Measurements from ENCODE around the gene CDK13.

Gene CDK13

DNA sequence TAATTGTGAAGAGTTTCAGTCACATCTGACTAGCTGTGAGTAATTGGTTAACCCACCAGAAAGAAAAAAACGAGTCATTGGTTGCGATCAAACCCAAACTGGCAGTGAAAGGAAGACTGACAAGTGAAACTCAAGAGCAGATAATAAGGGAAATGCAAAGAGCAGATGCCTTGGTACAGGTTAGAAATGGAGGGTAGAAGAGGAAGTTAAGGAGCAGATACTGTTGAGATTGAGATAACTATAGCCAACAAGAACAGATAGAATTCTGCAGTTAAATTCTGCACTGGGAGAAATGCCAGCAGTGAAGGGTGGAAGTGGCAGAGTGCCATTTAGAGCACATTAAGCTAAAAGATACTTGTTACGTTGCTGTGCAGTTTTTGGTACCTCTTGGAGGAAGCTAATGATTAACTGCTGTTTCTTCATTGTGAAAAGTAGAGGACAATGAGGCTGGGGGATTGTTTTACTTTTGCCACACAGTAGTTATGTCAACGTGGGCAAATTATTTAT is 65.8 kb downstream of the CDK13 start:
- TF ChIP-seq, protein P1, sequence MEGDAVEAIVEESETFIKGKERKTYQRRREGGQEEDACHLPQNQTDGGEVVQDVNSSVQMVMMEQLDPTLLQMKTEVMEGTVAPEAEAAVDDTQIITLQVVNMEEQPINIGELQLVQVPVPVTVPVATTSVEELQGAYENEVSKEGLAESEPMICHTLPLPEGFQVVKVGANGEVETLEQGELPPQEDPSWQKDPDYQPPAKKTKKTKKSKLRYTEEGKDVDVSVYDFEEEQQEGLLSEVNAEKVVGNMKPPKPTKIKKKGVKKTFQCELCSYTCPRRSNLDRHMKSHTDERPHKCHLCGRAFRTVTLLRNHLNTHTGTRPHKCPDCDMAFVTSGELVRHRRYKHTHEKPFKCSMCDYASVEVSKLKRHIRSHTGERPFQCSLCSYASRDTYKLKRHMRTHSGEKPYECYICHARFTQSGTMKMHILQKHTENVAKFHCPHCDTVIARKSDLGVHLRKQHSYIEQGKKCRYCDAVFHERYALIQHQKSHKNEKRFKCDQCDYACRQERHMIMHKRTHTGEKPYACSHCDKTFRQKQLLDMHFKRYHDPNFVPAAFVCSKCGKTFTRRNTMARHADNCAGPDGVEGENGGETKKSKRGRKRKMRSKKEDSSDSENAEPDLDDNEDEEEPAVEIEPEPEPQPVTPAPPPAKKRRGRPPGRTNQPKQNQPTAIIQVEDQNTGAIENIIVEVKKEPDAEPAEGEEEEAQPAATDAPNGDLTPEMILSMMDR (IDR thresholded peaks at IDR 0.05; ENCODE audit: borderline replicate concordance, control extremely low read depth, extremely low read depth, insufficient read depth, missing control alignments), result no peak
- peak; percentile 47 for DNase-seq (ENCODE audit: low spot score)
- in situ Hi-C loops (cut with MboI; ENCODE audit: low sequenced_read_pairs, unreplicated experiment), result no loop called here

DNA sequence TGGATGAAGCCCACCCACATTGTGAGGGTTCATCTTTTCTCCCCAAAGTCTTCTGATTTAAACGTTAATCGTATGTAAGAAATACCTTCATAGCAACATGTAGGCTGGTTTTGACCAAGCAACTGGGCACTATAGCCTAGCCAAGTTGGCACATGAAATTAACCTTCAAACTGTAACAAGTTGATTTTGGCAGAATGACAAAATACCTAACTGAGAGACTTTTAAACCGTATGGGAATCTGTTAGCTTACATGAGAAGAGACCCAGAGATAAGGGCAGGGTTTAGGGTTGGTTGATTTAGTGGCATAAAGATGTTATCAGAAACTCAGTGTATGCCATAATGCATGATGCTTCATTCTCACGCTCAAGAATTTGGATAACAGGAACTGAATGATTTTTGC is 69.5 kb downstream of the CDK13 start:
- no peak for DNase-seq (ENCODE audit: low spot score)
- TF ChIP-seq, protein P1 (IDR thresholded peaks at IDR 0.05; ENCODE audit: borderline replicate concordance, control extremely low read depth, extremely low read depth, insufficient read depth, missing control alignments), result no peak
- in situ Hi-C loops (cut with MboI; ENCODE audit: low sequenced_read_pairs, unreplicated experiment), result no loop called here

DNA sequence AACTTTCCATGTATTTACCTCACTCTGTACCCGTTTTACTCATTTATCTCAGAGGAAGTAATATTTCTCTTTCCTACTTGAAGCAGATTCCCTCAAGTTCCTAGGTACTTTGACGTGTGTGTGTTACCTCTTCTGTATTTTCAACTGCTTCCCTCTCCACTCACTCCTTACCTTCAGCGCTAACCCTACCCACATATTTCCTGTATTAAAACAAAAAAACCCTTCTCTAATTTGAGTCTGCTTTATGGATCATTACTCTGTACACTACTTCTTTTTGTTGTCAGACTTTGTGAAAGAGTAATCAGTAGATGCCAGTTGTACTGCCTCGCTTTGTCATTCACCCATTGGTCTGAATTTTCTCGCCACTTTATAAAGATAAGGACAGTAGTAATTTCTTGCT is 74.0 kb downstream of the CDK13 start:
- DNase-seq (ENCODE audit: low spot score), result no peak
- in situ Hi-C loops (cut with MboI; ENCODE audit: low sequenced_read_pairs, unreplicated experiment), result no loop called here
- TF ChIP-seq, protein P1 (IDR thresholded peaks at IDR 0.05; ENCODE audit: borderline replicate concordance, control extremely low read depth, extremely low read depth, insufficient read depth, missing control alignments), result no peak

DNA sequence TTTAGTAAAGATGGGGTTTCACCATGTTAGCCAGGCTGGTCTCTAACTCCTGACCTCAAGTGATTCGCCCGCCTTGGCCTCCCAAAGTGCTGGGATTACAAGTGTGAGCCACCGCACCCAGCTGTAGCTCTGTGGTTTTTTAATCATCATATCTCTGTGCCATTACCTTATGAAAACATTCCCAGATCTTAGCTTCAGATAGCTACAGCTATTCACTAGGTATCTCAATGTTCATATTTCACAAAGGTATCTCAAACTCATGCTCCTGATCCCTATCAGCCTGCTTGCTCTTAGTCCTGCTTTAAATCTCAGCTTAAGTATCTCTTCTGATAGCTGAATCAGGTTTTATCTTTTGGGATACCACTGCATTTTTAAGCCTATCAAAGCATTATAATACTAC is 74.8 kb downstream of the CDK13 start:
- TF ChIP-seq, protein P1 (IDR thresholded peaks at IDR 0.05; ENCODE audit: borderline replicate concordance, control extremely low read depth, extremely low read depth, insufficient read depth, missing control alignments), result no peak
- DNase-seq (ENCODE audit: low spot score), result no peak
- in situ Hi-C loops (cut with MboI; ENCODE audit: low sequenced_read_pairs, unreplicated experiment), result no loop called here

DNA sequence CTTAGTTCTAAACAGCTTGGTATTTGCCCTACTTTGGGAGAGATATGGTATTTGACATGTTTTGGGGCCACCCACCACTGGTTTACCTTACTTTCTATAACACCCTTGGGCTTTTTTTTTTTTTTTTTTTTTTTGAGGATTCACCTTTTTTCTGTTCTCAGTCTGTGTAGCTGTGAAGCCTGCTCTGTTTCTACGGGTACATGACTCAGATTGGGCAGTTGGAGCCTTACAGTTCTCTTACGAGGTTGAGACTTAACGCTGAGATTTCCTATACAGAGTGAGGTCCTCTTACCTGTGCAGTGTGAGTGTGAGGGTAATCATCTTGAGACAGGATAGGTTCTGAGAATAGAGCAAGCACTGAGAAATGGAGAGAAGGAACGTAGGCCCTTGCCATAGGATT is 77.5 kb downstream of the CDK13 start:
- TF ChIP-seq, protein P1 (IDR thresholded peaks at IDR 0.05; ENCODE audit: borderline replicate concordance, control extremely low read depth, extremely low read depth, insufficient read depth, missing control alignments), result no peak
- no peak for DNase-seq (ENCODE audit: low spot score)
- in situ Hi-C loops (cut with MboI; ENCODE audit: low sequenced_read_pairs, unreplicated experiment), result no loop called here

DNA sequence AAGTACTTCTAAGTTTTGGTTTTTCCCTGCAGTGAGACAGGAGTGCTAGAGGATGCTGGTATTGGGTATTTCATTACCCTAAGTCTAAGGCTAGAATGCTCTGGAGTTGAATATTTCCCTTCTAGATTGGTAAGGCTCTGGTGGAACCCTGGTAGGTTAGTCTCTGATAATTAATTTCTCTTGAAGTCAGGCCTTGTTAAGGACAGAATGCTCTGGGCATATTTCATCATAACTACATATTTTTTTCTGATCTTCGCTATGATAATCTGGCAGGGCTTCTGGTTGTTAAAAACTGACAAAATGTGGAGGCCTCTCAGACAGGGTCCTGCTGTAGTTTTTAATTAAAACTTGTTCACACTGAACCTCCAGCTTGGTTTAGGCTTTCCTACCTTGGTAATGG is 83.8 kb downstream of the CDK13 start:
- in situ Hi-C loops (cut with MboI; ENCODE audit: low sequenced_read_pairs, unreplicated experiment), result no loop called here
- TF ChIP-seq, protein P1 (IDR thresholded peaks at IDR 0.05; ENCODE audit: borderline replicate concordance, control extremely low read depth, extremely low read depth, insufficient read depth, missing control alignments), result no peak
- DNase-seq (ENCODE audit: low spot score), result no peak

DNA sequence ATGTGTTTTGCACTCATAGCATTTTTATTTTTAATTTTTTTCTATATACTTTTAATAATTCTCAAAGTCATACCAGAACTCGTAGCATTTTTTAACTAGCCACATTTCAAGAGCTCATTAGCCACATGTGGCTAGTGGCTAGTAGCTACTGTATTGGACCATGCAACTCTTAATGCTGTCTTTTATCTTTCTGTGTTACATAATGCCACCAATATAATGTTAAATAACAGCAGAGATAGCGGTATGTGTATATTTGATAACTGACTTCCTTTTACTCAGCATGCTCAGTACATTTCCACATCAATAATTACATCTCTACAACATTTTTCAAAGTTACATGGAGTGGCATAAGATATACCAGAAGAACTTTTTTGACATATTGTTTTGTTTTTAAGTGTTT is 91.4 kb downstream of the CDK13 start:
- TF ChIP-seq, protein P1 (IDR thresholded peaks at IDR 0.05; ENCODE audit: borderline replicate concordance, control extremely low read depth, extremely low read depth, insufficient read depth, missing control alignments), result no peak
- DNase-seq (ENCODE audit: low spot score), result no peak
- in situ Hi-C loops (cut with MboI; ENCODE audit: low sequenced_read_pairs, unreplicated experiment), result loop anchor here (10.0 kb wide), 1 partner anchor 97 kb away; no protein-coding TSS in a partner anchor

Measured in GM13976 (cell line).